ENCODE measurements around the gene RCSD1.

- TF ChIP-seq, protein P1, sequence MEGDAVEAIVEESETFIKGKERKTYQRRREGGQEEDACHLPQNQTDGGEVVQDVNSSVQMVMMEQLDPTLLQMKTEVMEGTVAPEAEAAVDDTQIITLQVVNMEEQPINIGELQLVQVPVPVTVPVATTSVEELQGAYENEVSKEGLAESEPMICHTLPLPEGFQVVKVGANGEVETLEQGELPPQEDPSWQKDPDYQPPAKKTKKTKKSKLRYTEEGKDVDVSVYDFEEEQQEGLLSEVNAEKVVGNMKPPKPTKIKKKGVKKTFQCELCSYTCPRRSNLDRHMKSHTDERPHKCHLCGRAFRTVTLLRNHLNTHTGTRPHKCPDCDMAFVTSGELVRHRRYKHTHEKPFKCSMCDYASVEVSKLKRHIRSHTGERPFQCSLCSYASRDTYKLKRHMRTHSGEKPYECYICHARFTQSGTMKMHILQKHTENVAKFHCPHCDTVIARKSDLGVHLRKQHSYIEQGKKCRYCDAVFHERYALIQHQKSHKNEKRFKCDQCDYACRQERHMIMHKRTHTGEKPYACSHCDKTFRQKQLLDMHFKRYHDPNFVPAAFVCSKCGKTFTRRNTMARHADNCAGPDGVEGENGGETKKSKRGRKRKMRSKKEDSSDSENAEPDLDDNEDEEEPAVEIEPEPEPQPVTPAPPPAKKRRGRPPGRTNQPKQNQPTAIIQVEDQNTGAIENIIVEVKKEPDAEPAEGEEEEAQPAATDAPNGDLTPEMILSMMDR (IDR thresholded peaks at IDR 0.05), result no peak
- TF ChIP-seq POLR2A (IDR thresholded peaks at IDR 0.05), result no peak
These were observed 42.7 kb upstream of the RCSD1 start for GRCh38 chr1:167587342-167587741.
